Measurements from ENCODE around the gene ATP10A.

Gene ATP10A

DNA sequence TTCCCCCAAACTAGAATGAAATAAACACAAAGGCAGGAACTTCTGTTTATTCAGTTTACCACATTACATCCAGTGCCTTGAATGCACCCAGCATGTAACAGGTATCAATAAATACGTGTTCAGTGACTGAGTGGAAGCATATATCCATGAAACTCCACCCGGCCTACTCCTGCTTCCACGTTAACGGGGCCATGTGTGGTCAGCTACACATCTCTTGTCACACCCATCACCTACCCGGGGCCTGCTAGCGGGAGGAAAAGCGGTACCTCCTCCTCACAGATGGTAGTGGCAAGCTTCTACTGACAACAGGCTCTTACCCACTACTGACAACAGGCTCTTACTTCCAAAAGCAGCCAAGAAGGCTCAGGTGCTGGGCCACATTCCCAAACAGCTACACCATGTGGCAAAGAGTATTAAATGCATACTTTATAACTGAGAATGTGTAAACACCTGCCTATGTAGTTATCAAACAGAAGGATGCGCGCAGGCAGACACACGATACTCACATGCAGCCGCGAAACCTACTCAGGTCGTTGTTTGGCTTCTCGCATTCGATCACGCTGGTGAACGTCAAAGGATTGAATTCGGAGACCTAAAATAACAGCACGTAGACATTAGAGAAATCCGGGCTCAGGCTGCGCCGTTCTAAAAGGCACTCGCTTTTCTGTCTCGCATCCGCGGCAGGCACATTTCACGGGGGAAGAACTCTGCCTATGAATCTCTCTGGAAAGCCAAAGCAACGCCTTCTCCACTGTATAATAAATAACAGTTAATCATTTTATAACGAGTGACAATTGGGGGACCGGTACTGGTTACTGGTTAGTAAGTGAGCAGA, 127.4 kb downstream of the ATP10A start:
- no peak for TF ChIP-seq ZFX (IDR thresholded peaks at IDR 0.05)
- TF ChIP-seq, protein P1, sequence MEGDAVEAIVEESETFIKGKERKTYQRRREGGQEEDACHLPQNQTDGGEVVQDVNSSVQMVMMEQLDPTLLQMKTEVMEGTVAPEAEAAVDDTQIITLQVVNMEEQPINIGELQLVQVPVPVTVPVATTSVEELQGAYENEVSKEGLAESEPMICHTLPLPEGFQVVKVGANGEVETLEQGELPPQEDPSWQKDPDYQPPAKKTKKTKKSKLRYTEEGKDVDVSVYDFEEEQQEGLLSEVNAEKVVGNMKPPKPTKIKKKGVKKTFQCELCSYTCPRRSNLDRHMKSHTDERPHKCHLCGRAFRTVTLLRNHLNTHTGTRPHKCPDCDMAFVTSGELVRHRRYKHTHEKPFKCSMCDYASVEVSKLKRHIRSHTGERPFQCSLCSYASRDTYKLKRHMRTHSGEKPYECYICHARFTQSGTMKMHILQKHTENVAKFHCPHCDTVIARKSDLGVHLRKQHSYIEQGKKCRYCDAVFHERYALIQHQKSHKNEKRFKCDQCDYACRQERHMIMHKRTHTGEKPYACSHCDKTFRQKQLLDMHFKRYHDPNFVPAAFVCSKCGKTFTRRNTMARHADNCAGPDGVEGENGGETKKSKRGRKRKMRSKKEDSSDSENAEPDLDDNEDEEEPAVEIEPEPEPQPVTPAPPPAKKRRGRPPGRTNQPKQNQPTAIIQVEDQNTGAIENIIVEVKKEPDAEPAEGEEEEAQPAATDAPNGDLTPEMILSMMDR (conservative IDR thresholded peaks at IDR 0.05) = no peak
- H3K27ac ChIP-seq = no peak overlapping the region

DNA sequence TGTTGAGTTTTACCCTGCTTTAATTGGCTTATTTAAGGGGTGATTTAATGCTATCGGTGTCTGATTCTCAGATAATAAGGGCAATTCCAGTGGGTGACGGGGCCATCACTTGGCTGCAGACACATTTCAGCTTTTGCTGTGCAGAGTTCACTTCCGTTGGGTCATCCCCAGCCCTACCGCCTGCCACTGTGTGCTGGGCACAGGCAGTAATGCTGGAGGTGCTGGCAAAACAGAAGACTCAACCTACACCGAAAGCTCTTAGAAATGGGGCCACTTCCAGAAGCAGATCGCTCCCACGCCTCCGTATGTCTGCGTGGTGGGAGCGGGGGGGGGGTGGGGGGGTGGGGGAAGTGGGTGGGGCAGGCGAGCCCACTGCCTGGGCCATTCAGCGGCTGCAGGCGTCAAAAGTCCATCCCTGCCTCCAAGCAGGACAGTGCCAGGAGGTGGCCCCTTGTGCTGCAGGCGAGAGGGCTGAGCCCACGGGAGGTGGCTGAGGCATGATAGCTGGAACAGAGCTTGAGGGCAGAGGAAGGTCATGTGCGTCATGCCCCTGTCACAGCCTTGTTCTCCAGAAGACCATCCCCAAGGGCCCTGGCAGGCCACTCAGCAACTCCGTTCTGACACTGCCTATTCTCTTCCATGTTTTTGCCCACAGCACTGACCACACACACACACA, 128.3 kb downstream of the ATP10A start:
- no peak overlapping the region for H3K27ac ChIP-seq
- TF ChIP-seq, protein P1 (conservative IDR thresholded peaks at IDR 0.05) = no peak
- TF ChIP-seq ZFX (IDR thresholded peaks at IDR 0.05) = no peak

DNA sequence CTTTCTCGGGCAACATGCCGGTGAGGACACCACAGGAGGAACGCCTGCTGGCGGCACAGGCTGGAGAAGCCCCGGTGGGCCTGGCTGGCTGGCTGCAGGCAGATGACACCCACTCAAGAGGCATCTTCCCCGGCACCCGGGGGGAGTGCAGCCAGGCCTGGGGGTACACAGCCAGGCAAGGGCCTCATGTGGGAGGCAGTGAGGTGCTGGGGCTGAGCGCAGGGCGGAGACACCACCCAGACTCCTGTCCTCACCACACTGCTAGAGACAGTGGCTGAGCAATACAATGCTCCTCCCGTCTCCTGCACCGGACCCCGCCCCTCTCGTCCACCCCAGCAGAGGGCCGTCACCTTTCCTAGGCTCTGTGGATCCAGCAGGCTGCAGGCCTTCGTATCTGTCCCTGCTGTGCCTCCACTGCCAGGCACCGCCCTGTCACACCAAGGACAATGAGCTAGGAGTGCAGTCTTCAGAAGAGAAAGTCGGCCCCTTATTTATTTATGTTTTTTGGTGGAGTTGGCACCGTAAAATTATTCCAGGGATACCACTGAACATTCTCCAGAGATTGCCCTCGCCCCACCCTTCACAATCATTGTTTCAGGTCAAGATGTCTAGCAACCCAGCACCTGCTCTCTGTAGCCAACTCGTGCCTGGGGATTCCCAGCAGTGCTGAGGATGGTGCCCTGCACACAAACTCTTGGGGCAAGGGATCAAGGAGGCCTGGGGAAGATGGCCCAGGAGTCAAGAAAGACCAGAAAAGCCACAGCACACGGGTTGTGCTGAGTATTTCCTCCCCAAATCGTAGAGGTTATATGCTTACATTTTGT, 129.1 kb downstream of the ATP10A start:
- no peak for TF ChIP-seq ZFX (IDR thresholded peaks at IDR 0.05)
- TF ChIP-seq, protein P1 (conservative IDR thresholded peaks at IDR 0.05) = no peak
- no peak overlapping the region for H3K27ac ChIP-seq

DNA sequence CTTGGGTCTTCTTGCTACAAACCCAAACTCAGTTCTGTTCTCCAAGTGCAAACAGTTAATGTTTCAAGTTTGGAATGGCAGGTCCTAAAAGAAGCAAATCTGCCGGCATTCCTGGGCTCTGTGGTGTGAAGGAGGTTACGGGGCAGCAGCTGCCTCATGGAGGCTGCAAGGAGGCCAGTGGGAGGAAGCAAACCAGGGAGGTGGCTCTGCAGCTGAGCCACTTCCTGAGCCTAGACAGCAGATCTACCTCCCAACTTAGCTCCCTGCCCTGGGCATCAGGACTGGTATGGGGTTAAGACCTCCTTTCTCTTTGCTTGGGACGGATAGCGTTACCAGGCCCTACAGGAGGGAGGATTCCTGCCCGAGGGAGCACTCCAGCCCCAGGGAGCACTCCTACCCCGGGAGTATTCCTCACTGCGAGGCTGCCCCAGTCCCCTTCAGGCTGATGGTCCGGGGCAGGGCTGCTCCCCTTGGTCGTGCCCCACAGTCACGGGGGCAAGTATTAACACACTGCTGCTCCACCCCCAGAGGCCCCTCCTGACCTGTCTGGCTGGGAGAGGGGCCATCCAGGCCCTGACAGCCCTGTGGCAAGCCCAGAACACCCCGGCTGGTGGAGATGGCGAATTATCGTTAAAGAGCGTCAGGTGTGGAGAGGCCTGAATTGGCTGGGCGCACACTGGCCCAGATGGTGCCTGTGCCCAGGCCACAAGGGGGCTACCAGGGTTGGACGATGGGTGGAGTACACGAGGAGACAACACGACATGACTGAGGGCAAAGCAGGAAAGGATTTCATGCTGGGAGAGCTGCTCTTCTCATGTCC, 129.9 kb downstream of the ATP10A start:
- no peak for TF ChIP-seq ZFX (IDR thresholded peaks at IDR 0.05)
- TF ChIP-seq, protein P1 (conservative IDR thresholded peaks at IDR 0.05) = no peak
- H3K27ac ChIP-seq = no peak overlapping the region

DNA sequence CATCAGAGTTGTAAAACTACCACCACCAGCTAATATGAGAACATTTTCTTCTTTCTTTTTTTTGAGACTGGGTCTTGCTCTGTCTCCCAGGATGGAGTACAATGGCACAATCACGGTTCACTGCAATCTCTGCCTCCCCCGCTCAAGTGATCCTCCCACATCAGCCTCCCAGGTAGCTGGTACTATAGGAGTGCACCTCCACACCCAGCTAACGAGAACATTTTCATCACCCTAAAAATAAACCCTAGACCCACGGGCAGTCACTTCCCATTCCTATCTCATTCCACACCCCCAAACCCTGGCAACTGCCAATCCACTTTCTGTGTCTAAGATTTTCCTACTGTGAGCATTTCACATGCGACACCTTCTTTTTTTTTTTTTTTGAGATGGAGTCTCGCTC, 130.9 kb downstream of the ATP10A start:
- TF ChIP-seq ZFX (IDR thresholded peaks at IDR 0.05) = no peak
- TF ChIP-seq, protein P1 (conservative IDR thresholded peaks at IDR 0.05) = no peak
- no peak overlapping the region for H3K27ac ChIP-seq

DNA sequence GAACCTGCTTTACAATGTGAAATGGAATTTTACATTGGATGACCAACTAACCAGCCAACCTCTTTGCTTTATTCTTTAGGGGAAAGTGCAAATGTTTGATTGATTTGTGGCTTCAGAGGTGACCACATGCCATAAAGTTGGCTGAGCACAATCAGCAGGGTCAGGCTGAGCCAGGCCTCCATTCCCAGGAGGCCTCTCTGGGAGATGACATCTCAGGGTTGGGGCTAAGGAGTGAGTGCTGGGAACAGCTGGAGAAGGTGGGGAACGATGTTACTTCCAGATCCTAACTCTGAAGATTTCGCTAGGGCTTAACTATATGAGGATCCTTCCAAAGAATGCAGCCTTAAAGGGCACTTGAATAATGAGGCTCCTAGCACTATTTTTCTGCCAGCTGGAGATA, 131.7 kb downstream of the ATP10A start:
- TF ChIP-seq, protein P1 (conservative IDR thresholded peaks at IDR 0.05) = no peak
- TF ChIP-seq ZFX (IDR thresholded peaks at IDR 0.05) = no peak
- H3K27ac ChIP-seq = no peak overlapping the region
